WTC11 (cell line): ENCODE measurements around the gene NELFA. TPM values are rescaled to one million over a fixed set of nuclear protein-coding genes. Genes with fewer than 3 reads are reported as not detected.

Experiments
- ATAC-seq: fragments of 200-7000 bp; cut with Tn5 transposase; 2 replicates; pipeline ENCODE4 v1.10.0; 2021; ENCODE audit warnings: mild to moderate bottlenecking, moderate library complexity
- CTCF ChIA-PET: fragments of 300-600 bp; sonication (Branson Sonifier 250); formaldehyde crosslinking; loops from one replicate; lab custom pipeline; 2021; ENCODE audit warnings: antibody characterized with exemption; lab: Charles Lee
- POLR2A ChIA-PET: fragments of 350-600 bp; sonication (Branson Sonifier 250); formaldehyde crosslinking; loops from one replicate; lab custom pipeline; 2021; ENCODE audit warnings: antibody characterized with exemption; lab: Charles Lee
- DNase-seq: peaks from one replicate; pipeline ENCODE4 v3.0.0; 2021; ENCODE audit warnings: low spot score
- H3K27ac Mint-ChIP-seq: 2 replicates; pipeline ENCODE4 v1.8.0; 2021; ENCODE audit warnings: mixed read lengths
- H3K27me3 Mint-ChIP-seq: 2 replicates; pipeline ENCODE4 v1.8.0; 2021; ENCODE audit warnings: low read depth, mild to moderate bottlenecking, moderate library complexity, mixed read lengths
- H3K36me3 Mint-ChIP-seq: 2 replicates; pipeline ENCODE4 v1.8.0; 2021; ENCODE audit warnings: mixed read lengths
- H3K4me1 Mint-ChIP-seq: 2 replicates; pipeline ENCODE4 v1.8.0; 2022; ENCODE audit warnings: mixed read lengths
- H3K4me3 Mint-ChIP-seq: 2 replicates; pipeline ENCODE4 v1.8.0; 2021; ENCODE audit warnings: mild to moderate bottlenecking, moderate library complexity, mixed read lengths
- H3K9me3 Mint-ChIP-seq: 2 replicates; pipeline ENCODE4 v1.8.0; 2021; ENCODE audit warnings: mixed read lengths
- ATF1 ChIP-seq: sonication (generic); formaldehyde crosslinking; IDR thresholded peaks from 2 replicates; pipeline ENCODE4 v1.8.1; 2023; ENCODE audit warnings: mild to moderate bottlenecking, moderate library complexity, missing genetic modification reagents
- E2F5 ChIP-seq: sonication (generic); formaldehyde crosslinking; IDR thresholded peaks from 2 replicates; pipeline ENCODE4 v1.8.1; 2022; ENCODE audit warnings: mild to moderate bottlenecking, moderate library complexity, missing genetic modification reagents
- GABPB1 ChIP-seq: sonication (generic); formaldehyde crosslinking; IDR thresholded peaks from 2 replicates; pipeline ENCODE4 v1.8.1; 2023; ENCODE audit warnings: mild to moderate bottlenecking, missing genetic modification reagents
- GTF2I ChIP-seq: fragments of 250-450 bp; sonication (Bioruptor Pico); conservative IDR thresholded peaks from 2 replicates; pipeline ENCODE4 v1.4.0; 2021; ENCODE audit warnings: mild to moderate bottlenecking
- IRF2 ChIP-seq: sonication (generic); formaldehyde crosslinking; IDR thresholded peaks from 2 replicates; pipeline ENCODE4 v1.8.0; 2022; ENCODE audit warnings: low read depth, missing genetic modification reagents, borderline replicate concordance
- JAZF1 ChIP-seq: fragments of 250-450 bp; sonication (Bioruptor Pico); IDR thresholded peaks from 2 replicates; pipeline ENCODE4 v1.9.0; 2021; ENCODE audit warnings: moderate library complexity, mild to moderate bottlenecking, inconsistent platforms
- MAX ChIP-seq: sonication (generic); formaldehyde crosslinking; IDR thresholded peaks from 2 replicates; pipeline ENCODE4 v1.8.0; 2022; ENCODE audit warnings: mild to moderate bottlenecking, missing genetic modification reagents
- MYBL2 ChIP-seq: sonication (generic); formaldehyde crosslinking; IDR thresholded peaks from 2 replicates; pipeline ENCODE4 v1.8.1; 2023; ENCODE audit warnings: mild to moderate bottlenecking, moderate library complexity, missing genetic modification reagents
- NFYB ChIP-seq: sonication (generic); formaldehyde crosslinking; conservative IDR thresholded peaks from 2 replicates; pipeline ENCODE4 v1.8.0; 2022; ENCODE audit warnings: low read depth, missing genetic modification reagents
- NR1H2 ChIP-seq: sonication (generic); formaldehyde crosslinking; IDR thresholded peaks from 2 replicates; pipeline ENCODE4 v1.9.0; 2021; ENCODE audit warnings: mild to moderate bottlenecking, moderate library complexity, missing genetic modification reagents
- OVOL2 ChIP-seq: fragments of 250-450 bp; sonication (Bioruptor Pico); IDR thresholded peaks from 2 replicates; pipeline ENCODE4 v1.9.0; 2021; ENCODE audit warnings: mild to moderate bottlenecking, borderline replicate concordance
- PRDM15 ChIP-seq: sonication (generic); formaldehyde crosslinking; IDR thresholded peaks from 2 replicates; pipeline ENCODE4 v1.8.0; 2022; ENCODE audit warnings: missing genetic modification reagents
- PREB ChIP-seq: sonication (generic); formaldehyde crosslinking; IDR thresholded peaks from 2 replicates; pipeline ENCODE4 v1.8.1; 2022; ENCODE audit warnings: mild to moderate bottlenecking, missing genetic modification reagents, moderate library complexity, borderline replicate concordance
- RELA ChIP-seq: sonication (generic); formaldehyde crosslinking; IDR thresholded peaks from 2 replicates; pipeline ENCODE4 v1.8.1; 2022; ENCODE audit warnings: missing genetic modification reagents, mild to moderate bottlenecking, borderline replicate concordance
- SP1 ChIP-seq: sonication (generic); formaldehyde crosslinking; conservative IDR thresholded peaks from 2 replicates; pipeline ENCODE4 v1.8.1; 2022; ENCODE audit warnings: missing genetic modification reagents
- STAT6 ChIP-seq: sonication (generic); formaldehyde crosslinking; conservative IDR thresholded peaks from 2 replicates; pipeline ENCODE4 v1.8.1; 2023; ENCODE audit warnings: mild to moderate bottlenecking, low read depth, missing genetic modification reagents, moderate library complexity
- TEAD1 ChIP-seq: sonication (generic); formaldehyde crosslinking; IDR thresholded peaks from 2 replicates; pipeline ENCODE4 v1.8.0; 2022; ENCODE audit warnings: mild to moderate bottlenecking, missing genetic modification reagents
- USF2 ChIP-seq: sonication (generic); formaldehyde crosslinking; IDR thresholded peaks from 2 replicates; pipeline ENCODE4 v1.8.1; 2023; ENCODE audit warnings: mild to moderate bottlenecking, missing genetic modification reagents, moderate library complexity
- ZMAT4 ChIP-seq: fragments of 250-450 bp; sonication (Bioruptor Pico); IDR thresholded peaks from 2 replicates; pipeline ENCODE4 v1.9.0; 2021; ENCODE audit warnings: mild to moderate bottlenecking
- ZNF138 ChIP-seq: sonication (generic); formaldehyde crosslinking; conservative IDR thresholded peaks from 2 replicates; pipeline ENCODE4 v1.8.1; 2022; ENCODE audit warnings: mild to moderate bottlenecking, moderate library complexity, missing genetic modification reagents
- total RNA-seq: library from RNA; stranded (reverse); gene quantifications from 3 replicates; pipeline ENCODE4 v1.2.3, GENCODE V29; 2021

Gene NELFA
- total RNA-seq, 1 experiment from 2014 or later = 72.6 TPM

- no peak for TF ChIP-seq NFYB (CRISPR knock-in tag)
- TF ChIP-seq, all 79 proteins: peak for 0
Observed at GRCh38 chr4:1961563-1961962, 47.2 kb downstream of the NELFA start (continued).

- no peaks in the 10 kb centered on the region for H3K9me3 Mint-ChIP-seq
- no peak overlapping the region for H3K4me3 Mint-ChIP-seq
- ATAC-seq (no peak), DNase-seq (no peak)
- H3K4me1 Mint-ChIP-seq = peaks cover 4% of the 10 kb centered on the region
- POLR2A ChIA-PET = no interaction called here
- TF ChIP-seq STAT6 (CRISPR knock-in tag) (no peak), ZNF138 (CRISPR knock-in tag) (no peak), IRF2 (CRISPR knock-in tag) (no peak), OVOL2 (no peak), NFYB (CRISPR knock-in tag) (no peak), MAX (CRISPR knock-in tag) (no peak)
- TF ChIP-seq, all 79 proteins: peak for 0
- Mint-ChIP-seq H3K27me3 (no peaks in the 10 kb centered on the region), H3K27ac (no peak overlapping the region), H3K36me3 (peaks cover 65% of the 10 kb centered on the region)
- CTCF ChIA-PET = no interaction called here
Observed at GRCh38 chr4:1961038-1961437, 47.7 kb downstream of the NELFA start.

GRCh38 chr4:1960170-1960825 is 48.5 kb downstream of the NELFA start:
- Mint-ChIP-seq H3K36me3 (peaks cover 65% of the 10 kb centered on the region), H3K4me1 (peaks cover 4% of the 10 kb centered on the region), H3K9me3 (no peaks in the 10 kb centered on the region), H3K27me3 (no peaks in the 10 kb centered on the region), H3K27ac (no peak overlapping the region), H3K4me3 (no peak overlapping the region)
- ChIA-PET CTCF (no interaction called here), POLR2A (no interaction called here)
- no peak for ATAC-seq
- no peak for TF ChIP-seq E2F5 (CRISPR knock-in tag)
- no peak for TF ChIP-seq USF2 (CRISPR knock-in tag)
- no peak for TF ChIP-seq OVOL2
- no peak for TF ChIP-seq ZMAT4
- no peak for TF ChIP-seq PREB (CRISPR knock-in tag)
- no peak for TF ChIP-seq MYBL2 (CRISPR knock-in tag)
- no peak for TF ChIP-seq TEAD1
- DNase-seq = no peak

GRCh38 chr4:1959104-1959384 is 49.7 kb downstream of the NELFA start:
- DNase-seq (no peak), ATAC-seq (no peak; the same call in 1 of the 2 replicates)
- ChIA-PET POLR2A (interaction anchor here (0.7 kb wide), 1 partner anchor 359 kb away, joined by 3 read pairs; no protein-coding TSS in a partner anchor), CTCF (no interaction called here)
- Mint-ChIP-seq H3K4me3 (no peak overlapping the region), H3K36me3 (peaks cover 68% of the 10 kb centered on the region), H3K9me3 (no peaks in the 10 kb centered on the region), H3K27ac (no peak overlapping the region), H3K4me1 (peaks cover 2% of the 10 kb centered on the region), H3K27me3 (no peaks in the 10 kb centered on the region)
- TF ChIP-seq GTF2I (CRISPR knock-in tag) (no peak), RELA (CRISPR knock-in tag) (no peak), PRDM15 (CRISPR knock-in tag) (no peak), JAZF1 (no peak), NR1H2 (no peak), ATF1 (no peak), SP1 (CRISPR knock-in tag) (no peak), GABPB1 (CRISPR knock-in tag) (no peak)
